SK-N-SH (cell line): ENCODE data around the gene FBXL2.

Experiments used
- CTCF ChIP-seq: fragments of 200-600 bp; sonication (generic); IDR thresholded peaks from 2 replicates; pipeline ENCODE4 v1.6.1; 2017; ENCODE audit warnings: antibody characterized with exemption, mild to moderate bottlenecking, moderate library complexity
- EP300 ChIP-seq, 2 experiments: IDR thresholded peaks; 2 replicates each; pipeline versions ENCODE4 v1.4.0 to v1.6.1; 2012; ENCODE audit warnings: borderline replicate concordance in 1 of 2, low read depth in 1 of 2, low read length in 1 of 2
- MXI1 ChIP-seq: IDR thresholded peaks from 2 replicates; pipeline ENCODE4 v1.6.1; 2012; ENCODE audit warnings: mild to moderate bottlenecking, low read depth, low read length, improper control_type of control experiment
- POLR2AphosphoS5 ChIP-seq: IDR thresholded peaks from 2 replicates; pipeline ENCODE4 v1.6.1; 2012; ENCODE audit warnings: low read depth, low read length
- REST ChIP-seq: IDR thresholded peaks from 2 replicates; pipeline ENCODE4 v1.6.1; 2012; ENCODE audit warnings: mild to moderate bottlenecking, low read depth, low read length, moderate library complexity
- SIN3A ChIP-seq: IDR thresholded peaks from 2 replicates; pipeline ENCODE4 v1.6.1; 2012; ENCODE audit warnings: low read depth, mild to moderate bottlenecking, low read length, moderate library complexity, borderline replicate concordance

- TF ChIP-seq REST = no peak
- no peak for TF ChIP-seq CTCF
- TF ChIP-seq MXI1 = no peak
- peak in 1 of 2 experiments; percentile 81; a peak in 2 of 4 replicates for TF ChIP-seq EP300 (IDR thresholded peaks at IDR 0.05; ENCODE audit: borderline replicate concordance in 1 of 2, low read depth in 1 of 2, low read length in 1 of 2)
- TF ChIP-seq SIN3A = no peak
- TF ChIP-seq POLR2AphosphoS5 = peak; percentile 28; the same call in 1 of the 2 replicates
Observed at GRCh38 chr3:33394403-33395054, 117.3 kb downstream of the FBXL2 start.
